GM12872 (cell line): ENCODE results near the gene PRRT1B.

ENCODE experiments used
- CTCF ChIP-seq: IDR thresholded peaks from 3 replicates; pipeline ENCODE4 v1.5.1; 2011; ENCODE audit warnings: low read depth, mild to moderate bottlenecking, low read length, moderate library complexity; ENCODE audit not compliant: insufficient read depth

PRRT1B gene

GRCh38 chr9:131587906-131588305 is 42.6 kb downstream of the PRRT1B start:
- no peak for TF ChIP-seq CTCF

GRCh38 chr9:131588396-131588795 is 43.1 kb downstream of the PRRT1B start:
- no peak for TF ChIP-seq CTCF

GRCh38 chr9:131589124-131589711 is 43.9 kb downstream of the PRRT1B start:
- TF ChIP-seq CTCF: no peak

GRCh38 chr9:131589993-131590392 is 44.7 kb downstream of the PRRT1B start:
- no peak for TF ChIP-seq CTCF

GRCh38 chr9:131590449-131590848 is 45.1 kb downstream of the PRRT1B start:
- no peak for TF ChIP-seq CTCF

GRCh38 chr9:131590907-131591844 is 45.9 kb downstream of the PRRT1B start:
- TF ChIP-seq CTCF: peak; percentile 86

GRCh38 chr9:131591845-131592208 is 46.5 kb downstream of the PRRT1B start:
- no peak for TF ChIP-seq CTCF
